Dedifferentiated amniotic fluid mesenchymal stem cell (primary cell): Measurements from ENCODE around the gene ASB8.
"Not testable (repeated sequence)": the region's sequence is repeated elsewhere in the genome, so short reads cannot be mapped to it uniquely, and the experiment has no call there.

Experiments used
- DNase-seq: peaks from one replicate; pipeline ENCODE4 v3.0.0-alpha.2; 2016; ENCODE audit errors: extremely low spot score

The ASB8 gene

DNA sequence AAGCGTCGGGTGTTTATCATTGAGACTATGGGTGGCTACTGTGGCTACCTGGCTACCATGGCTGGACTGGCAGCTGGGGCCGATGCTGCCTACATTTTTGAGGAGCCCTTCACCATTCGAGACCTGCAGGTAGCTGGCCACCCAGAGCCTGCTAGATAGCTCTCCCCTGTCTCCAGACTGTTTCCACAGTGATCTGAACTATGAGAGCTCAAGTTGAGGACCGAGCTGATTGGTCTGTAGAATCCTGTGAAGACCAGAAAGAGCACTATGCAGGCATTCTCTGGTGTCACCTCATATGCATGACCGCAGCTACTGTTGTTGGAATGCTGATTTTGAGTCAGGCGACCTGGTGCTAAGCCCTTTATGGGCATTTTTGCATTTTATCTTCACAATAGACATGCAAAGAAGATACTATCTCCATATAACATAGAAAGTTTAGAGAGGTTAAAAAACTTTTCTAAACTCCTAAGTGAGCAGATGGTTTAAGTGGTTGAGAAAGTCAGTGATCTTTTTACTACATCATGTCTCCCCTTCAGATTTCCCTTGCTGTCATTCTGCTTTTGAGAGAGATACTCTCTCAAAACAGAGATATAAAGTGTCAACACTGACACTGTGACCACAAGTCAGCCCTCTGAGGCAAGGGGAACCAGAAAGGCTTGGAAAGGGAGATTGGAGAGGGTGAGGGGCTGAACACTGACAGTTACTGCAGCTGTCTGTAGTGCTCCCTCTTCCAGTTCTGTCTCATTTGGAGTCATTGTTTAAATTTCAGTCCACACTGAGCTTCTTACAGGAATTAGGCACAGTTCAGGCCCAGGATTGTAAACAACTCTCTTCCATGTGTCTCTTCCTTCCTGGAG, 14.3 kb downstream of the ASB8 start:
- DNase-seq, result no peak

DNA sequence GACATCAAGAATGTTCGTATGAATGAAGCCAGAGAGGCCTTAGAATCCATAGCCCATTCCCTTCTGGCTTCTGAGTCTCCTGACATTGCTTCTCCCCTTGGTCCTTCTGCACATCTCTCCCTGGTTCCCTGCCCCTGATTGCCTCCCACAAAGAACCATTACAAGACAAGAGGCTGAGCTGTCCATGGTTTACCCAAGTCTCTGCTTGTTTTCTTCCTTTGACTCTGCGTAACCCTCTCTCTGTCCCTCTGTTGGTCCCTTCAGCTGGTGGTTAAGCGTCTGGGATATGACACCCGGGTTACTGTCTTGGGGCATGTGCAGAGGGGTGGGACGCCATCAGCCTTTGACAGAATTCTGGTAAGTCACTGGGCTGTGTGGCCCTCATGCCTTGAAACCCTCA, 22.3 kb downstream of the ASB8 start:
- DNase-seq, result no peak

DNA sequence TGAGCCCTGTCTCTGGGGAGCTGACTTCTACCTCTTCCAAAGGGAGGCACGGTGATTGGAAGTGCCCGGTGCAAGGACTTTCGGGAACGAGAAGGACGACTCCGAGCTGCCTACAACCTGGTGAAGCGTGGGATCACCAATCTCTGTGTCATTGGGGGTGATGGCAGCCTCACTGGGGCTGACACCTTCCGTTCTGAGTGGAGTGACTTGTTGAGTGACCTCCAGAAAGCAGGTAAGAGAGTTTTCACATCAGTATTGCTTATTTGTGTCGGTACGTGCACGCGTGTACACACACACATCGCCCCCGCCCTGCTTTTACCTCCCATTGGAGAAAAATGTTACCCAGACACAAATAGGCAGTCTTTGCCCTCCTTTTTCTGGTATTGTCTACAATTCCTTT, 24.5 kb downstream of the ASB8 start:
- DNase-seq, result no peak

DNA sequence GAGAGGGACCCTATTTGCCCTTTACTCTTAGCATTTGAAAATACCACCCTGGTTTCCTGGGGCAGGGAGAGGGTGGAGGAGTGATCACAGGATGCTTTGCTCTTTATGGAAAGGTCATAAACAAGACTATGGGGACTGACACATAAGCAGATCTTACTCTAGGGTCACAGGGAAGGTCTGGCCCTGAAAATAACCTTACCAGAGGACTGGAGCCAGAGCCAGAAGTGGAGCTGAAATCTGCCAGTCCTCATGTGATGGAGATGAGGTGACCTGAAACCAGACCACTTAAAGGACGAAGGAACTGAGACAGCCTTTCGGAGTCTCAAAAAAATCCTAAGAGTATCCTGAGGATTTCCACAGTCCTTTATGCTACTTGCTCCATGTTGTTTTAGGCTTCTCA, 25.8 kb downstream of the ASB8 start:
- DNase-seq, result no peak

DNA sequence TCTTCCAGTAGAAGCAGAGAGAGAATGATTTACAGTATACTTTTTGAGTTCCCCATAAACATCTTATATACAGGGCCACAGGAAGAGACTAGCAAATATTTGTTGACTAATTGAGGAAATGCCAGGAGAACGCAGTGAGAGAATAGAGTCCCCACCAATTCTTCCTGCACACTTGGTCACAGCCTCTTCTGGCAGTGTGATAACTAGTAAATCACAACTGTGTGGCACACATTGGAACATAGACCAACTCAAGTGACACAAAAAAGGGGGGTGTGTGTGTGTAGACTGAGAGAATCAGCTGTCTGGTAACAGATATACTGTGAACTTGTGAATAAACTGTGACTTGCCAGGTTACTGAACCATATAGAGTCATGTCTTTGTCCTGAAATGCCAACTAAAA, 27.9 kb downstream of the ASB8 start:
- no peak for DNase-seq

DNA sequence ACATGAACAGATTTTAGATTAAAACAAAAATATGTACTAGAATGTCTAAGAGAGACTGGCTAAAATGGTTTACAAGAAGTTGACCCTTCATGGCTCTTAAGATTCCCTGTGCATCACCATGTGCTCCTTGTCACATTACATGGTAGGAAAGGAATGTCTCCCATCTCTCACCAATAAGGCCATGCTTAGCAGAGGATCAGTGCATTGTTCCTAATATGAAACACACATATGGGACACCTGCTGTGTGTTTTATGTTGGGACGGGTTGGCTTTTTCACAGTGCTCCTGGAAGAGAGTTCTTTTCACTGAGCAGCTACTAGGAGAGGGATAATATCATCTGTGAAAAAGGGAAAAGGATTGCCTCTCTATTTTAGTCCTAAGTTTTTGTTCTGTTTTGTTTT, 28.5 kb downstream of the ASB8 start:
- no peak for DNase-seq

DNA sequence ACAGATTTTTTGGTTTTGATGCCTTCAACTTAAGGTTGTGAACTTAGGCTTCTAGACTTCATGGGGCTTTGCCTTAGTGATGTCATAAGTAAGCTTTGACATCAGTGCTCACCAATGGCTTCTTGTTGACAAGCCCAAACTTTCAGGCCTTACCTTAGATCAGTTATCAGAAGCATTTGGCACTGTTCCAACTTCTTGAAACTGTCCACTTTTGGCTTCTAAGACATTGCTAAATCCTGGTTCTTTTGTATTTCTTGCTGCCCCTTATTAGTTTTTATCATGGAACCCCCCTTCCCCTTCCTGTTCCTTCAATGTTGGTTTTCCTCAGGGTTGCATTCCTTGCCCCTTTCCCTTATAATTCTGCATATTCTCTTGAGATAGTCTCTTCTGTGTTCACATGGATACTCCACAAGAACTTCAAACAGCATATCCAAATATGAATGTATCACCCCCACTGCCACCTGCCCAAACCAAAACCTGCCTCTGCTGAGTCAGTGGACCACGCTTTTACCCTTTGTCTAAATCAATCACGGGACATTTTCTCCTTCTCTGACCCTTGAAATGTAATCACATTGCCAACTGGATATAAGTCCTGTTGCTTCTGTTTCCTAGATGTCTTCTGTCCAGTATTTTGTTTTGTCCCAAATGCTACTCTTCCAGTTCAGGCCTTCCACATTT, 30.2 kb downstream of the ASB8 start:
- DNase-seq, result no peak

DNA sequence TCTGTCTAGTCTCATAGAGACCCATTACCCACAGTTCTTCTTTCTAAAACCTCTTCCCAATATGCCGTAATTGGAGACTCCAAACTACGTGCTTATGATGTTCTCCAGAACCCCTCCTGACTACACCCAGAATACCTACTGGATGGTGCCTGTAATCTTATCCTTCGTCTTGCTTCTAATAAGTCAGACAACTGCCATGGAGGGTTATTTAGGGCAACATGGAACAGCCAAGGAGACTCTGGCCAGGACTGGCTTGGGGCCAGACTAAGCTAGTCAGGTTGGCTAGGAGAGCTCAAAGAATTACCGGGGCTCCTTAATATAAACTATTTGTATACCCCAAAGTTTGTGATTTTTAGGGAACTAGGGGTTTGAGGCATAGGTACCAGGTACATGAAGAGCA, 31.3 kb downstream of the ASB8 start:
- DNase-seq, result no peak

DNA sequence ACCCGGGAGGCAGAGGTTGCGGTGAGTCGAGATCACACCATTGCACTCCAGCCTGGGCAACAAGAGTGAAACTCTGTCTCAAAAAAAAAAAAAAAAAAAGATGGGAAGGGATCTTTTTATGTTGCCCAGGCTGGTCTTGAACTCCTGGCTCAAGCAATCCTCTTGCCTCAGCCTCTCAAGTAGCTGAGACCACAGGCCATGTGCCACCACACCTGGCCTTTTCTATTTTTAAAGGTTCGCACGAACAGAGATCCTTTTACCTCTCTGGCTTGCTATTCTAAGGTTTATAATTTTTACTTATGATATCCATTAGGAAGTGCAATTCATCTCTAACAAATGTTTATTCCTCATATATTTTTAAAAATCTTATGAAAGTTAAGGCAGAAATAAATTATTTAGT, 31.8 kb downstream of the ASB8 start:
- DNase-seq, result not testable (repeated sequence)

DNA sequence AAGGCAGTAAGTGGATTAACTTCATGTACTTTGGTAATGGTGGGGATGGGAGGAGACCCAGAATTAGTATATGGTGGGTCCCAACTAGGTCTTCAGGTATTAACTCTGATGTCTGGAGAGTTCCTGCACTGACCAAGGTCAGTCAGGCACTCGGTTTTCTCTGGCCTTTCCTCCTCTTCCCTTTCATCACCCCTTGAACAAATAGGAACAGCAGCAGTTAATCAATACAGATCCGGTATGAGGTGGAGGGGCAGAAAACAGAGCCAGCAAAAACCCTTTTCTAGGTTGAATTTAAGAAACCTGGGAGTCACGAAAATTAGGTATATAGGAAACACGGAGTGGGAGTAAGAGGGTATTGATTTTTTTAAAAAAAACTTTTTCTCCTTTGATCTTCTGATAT, 34.1 kb downstream of the ASB8 start:
- no peak for DNase-seq

DNA sequence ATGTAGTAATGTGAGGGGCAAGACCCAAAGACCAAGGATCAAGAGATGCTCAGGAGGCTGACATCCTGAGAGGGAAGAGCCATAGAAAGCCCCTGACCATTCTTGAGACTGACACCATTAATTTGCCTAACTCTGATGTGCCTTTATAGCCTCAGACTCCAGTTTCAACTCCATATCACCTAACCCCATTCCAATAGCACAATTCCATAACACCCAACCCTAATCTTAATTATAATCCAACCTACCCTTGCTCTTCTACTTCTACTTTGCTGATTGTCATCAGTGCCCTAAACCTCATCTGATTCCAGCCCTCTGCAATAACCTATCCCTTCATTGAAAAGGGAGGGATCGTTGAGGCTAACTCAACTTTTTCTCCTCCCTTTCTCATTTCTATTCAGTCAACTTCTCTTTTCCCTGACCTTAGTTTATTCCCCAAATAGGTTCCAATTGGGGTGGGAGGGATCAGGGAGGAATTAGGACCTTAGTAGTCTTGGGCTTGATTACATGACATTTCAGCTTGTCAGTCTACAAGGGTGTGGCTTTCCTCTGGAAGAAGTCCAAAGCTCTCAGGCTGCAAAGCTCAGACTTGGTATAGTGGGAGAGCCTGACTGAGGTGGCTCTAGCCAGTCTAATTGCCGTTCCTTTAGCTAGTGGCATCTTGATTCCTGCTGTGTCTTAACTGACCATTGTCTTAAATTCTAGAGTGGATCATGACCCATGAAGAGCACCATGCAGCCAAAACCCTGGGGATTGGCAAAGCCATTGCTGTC, 35.1 kb downstream of the ASB8 start:
- DNase-seq, result no peak

DNA sequence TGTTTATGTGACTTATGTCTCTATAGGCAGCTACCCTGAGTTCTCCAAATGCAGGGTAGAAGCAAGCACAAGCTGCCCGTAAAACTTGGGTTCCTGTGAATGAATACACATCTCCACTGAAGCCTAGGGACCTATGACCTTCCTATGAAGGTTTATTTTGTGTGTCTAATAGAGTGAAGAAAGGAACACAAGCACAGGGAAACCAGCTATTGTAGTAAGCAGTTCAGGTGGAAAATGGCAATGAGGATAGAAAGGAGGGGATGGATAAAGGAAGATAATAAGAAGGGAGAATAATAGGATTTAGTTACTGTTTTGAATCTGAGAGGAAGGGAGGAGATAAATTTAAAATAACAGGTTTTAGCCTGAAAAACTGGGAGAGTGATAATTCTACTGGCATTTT, 35.8 kb downstream of the ASB8 start:
- no peak for DNase-seq

DNA sequence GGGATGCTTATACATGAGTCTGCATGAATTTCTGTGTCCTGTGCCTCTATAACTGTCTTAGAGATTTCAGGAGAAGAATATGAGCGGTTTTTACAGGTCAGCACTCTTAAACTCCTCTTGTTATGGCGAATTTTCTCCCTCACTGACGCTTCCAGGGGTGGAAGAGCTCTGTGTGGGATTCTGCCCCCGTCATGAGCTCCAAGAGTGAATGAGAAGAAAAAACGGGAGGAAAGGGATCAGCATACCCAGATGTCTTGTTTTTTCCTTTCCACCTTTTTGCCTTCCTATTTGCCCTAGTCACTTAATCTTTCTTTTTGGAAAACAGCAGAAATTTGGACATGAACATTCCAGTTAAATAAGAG, 37.5 kb downstream of the ASB8 start:
- DNase-seq, result no peak

DNA sequence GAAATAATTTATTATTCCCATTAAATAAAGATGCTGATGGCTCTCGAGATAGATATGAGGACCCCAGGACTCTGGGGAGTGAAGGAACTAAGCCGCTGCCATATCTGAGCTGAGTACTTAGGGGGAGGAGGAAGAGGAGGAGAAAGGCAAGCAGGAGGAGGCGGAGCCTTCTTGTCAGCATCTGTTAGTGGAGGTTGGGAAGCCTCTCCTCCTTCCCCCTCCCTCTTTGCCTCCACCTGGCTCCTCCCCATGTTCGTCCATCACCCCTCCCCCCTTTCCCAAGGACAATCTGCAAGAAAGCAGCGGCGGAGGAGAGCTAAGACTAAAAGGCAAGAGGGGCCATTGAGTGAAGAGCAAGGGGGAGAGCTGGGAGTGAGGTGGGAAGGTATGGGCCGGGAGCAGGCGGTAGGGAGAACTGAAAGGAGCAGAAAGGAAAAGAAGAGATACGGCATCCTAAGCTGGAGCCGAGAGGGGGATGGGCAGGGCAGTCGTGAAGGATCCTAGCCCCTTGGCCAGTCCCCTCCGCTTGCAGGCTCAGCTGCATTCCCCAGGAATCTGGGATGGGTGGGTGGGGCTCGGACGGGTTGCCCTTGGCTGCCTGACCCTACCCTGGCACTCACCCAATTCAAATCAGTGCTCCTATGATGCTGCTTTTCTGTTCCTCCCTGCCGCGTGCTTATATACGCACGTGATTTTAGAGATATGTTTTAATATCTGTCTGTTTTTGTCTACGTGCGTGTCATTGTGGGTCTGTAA, 38.1 kb downstream of the ASB8 start, which contains the start of gene PFKM:
TSS of gene PFKM (plus strand) at position 287 of the 756 bp plus-strand sequence. CDS start 3,411 bp downstream, outside the sequence.
- DNase-seq, result peak; percentile 74

DNA sequence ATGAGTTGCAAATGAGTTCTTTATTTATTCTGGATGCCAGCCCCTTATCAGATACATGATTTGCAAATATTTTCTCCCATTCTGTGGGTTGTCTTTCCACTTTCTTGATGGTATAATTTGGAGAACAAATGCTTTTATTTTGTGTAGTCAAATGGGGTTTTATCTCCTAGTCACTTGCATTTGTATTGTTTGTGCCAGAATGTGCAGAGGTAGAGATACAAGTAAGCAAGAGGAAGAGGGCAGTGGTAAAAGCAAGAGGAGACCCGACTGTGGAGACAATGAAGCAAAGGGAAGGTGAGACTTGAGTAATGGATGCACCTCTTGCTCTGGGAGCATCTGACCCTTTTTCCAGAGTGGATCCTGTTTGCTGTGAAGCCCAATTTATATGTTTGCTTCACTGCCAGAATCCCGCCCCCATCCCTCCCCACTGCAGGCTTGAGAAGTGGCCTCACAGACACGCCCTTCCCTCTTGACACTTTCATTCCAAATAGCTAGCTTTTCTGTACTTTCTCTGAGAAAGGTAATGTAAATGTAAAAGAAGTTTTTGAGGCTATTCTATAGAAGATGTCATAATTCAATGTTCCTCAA, 38.9 kb downstream of the ASB8 start:
- DNase-seq, result no peak

DNA sequence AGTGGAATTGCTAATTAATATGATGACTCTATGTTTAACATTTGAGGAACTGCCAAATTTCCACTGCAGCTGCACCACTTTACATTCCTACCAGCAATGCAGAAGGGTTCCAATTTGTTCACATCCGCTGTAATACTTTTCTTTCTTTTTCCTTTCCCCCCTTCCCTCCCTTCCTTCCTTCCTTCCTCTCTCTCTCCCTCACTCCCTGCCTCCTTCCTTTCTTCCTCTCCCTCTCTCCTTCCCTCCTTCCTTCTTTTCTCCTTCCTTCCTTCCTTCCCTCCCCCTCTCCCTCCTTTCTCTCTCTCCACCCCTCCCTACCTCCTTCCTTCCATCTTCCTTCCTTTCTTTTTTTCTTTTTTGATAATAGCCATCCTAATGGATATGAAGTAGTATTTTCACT, 41.4 kb downstream of the ASB8 start:
- no peak for DNase-seq

DNA sequence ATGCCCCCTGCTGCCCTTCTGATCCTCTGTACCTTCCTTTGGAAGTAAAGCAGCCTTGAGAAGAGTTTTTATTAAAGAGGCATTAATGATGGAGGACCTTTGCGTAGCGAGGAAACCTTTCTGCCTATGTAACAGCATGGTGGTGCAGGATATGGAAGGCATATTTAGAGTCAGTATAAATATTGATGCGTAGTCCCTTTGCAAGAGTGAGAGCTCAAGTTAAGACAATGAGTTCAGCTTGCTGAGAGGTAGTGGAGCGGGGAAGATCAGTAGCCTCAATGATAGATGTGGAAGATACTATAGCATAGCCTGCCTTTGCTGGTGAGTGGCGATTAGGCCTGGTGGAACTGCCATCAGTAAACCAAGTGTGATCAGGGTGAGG, 46.0 kb downstream of the ASB8 start:
- not testable (repeated sequence) for DNase-seq

DNA sequence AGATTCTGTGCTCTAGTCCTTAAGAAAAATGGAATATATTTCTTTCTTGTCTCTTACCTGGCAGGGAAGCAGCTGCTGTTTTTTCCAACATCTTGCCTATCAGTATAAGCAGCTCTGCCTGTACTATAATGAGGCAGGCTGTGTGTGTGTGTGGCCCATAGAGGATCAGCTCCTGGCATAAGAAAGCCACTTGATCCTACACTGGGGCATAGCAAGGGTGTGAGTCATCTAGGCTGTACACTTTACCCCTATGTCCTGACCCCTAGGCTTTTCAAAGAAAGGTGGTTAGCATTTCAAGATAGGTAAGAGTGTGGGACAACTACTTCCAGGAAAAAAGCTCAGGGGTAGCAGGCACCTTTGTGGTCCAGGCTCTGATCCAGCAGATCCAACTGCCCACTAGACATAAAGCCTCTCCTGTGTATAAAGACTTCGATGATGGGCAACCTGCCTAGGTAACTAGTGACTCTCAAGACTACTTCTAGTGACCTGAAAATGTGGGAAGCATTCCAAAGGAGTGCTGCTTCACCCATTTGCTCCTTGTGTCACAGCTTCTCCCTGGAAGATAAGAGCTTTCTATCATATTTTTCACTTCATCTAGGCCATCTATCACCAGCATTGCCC, 46.5 kb downstream of the ASB8 start:
- no peak for DNase-seq

DNA sequence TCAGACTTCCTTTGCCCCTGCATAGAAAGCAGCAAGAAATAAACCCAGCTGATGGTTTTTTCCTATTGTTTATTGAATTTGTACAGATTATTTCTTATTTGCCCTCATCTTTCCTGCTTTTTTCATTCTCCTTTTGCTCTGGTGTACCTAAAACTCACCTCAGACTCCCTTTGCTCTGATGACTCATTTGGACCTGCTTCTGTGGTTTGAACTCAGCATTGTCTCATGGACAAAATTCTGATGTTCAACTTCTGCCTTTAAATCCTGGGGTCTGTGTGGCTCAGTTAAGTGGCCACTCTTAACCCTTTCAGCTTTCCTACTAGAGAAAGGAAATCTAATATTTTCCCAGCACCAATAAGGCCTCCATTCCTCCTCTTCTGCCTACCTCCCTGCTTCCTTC, 47.9 kb downstream of the ASB8 start:
- DNase-seq, result no peak

DNA sequence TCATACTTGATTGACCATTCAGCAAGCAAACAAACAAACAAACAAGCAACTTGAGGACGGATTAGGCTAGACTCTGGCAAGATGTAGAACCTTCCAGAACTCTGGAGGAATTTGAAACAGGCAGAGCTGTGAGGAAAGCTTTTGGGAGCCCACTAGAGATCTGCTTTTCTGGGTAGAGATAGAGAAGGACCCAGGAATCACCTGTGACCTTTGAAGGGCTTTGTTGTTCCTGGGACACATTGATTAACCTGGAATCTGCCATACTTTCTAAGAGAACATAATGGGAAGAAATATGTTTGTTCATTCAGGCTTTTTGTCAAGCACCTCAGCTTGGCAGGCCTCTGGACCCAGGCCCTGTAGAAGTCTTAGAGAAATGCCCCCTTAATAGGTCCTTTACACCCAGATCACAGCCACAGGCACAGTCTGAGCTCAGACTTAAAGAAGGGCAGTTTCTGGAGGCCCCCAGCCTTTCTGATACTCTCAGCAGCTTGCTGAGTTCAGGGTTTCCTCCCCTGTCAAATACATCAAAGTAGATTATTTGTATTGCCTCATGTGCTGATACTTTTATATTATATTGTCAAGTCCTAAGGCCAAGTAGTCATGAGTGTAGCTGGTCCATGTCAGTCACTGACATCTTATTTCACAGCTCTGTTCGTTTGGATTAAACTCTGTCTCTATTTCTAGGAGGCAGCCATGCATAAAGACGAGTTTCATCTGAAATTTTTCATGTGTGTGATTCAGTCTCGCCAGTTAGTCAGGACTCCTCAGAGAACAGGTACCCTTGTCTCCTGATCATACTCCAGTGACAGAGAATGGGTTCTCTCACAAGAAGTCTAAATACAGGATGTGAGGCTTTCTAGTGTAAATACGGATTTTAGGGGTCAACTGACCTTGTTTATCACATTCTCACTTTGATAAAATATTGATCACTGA, 50.4 kb downstream of the ASB8 start:
- DNase-seq, result no peak
